ENCODE measurements around the gene PDCD10.

The PDCD10 gene

DNA sequence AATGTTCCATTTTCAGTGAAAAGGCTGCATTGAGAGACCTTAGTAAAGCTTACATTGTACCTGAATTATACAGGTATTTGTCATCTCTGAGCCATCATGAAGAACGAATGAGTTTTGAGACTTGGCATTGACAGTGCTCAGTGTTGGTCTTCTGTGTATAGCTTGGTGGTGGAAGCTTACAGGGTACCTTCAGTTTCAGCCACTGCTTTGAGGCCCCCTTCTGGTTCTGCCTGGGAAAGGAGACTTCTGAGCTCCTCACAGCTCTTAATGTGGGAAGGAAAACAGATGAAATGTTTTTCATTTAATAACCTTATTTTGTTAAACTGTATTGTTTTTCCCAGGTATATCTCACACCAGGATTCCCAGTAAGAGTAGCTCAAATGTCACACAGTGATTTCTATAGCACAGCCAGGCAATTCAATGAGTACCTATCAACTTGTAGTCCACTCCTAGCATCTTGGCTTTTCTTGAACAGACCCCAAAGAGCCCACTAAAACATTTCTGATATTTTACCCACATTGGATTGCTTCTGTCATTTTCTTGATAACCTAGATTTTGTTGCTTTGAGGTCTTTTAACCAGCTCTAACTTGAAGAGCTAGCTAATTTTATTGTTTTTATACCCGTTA, 6.4 kb upstream of the PDCD10 start:
- TF ChIP-seq CTCF (IDR thresholded peaks at IDR 0.05), result no peak

DNA sequence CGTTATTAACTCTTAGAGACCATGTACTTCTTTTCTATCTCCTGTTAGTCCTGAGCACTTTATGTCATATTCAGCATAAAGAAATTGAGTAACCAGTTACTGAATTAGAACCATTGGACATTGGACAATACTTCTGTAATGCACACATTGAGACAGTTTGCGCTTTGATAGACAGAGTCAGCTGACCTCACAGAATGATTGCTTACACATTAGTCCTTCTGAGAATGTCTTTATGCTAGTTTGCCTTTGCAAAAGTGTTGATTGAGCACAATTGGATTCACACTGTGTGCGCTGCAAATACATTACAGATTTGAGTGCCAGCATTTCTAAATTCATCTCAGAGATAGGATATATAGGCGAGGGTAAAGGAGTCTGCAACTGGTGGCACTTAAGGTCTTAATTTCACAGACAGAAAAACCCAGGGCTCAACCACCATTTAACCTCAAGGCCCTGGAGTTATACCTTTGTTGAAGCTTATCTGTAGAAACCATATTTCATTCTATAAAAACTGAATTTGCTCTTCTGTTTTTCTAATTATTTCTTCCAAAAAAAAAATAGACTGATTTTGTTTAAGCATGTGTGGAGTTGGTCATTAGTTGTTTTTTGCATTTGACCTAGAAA, 4.6 kb upstream of the PDCD10 start:
- no peak for TF ChIP-seq CTCF (IDR thresholded peaks at IDR 0.05)

- TF ChIP-seq CTCF (IDR thresholded peaks at IDR 0.05), result no peak
Observed at GRCh38 chr3:167738037-167738436, 3.3 kb upstream of the PDCD10 start.

- TF ChIP-seq CTCF (IDR thresholded peaks at IDR 0.05), result no peak
Observed at GRCh38 chr3:167736997-167737396, 2.3 kb upstream of the PDCD10 start.

GRCh38 chr3:167736264-167736787, 1.6 kb upstream of the PDCD10 start:
- no peak for TF ChIP-seq CTCF (IDR thresholded peaks at IDR 0.05)

DNA sequence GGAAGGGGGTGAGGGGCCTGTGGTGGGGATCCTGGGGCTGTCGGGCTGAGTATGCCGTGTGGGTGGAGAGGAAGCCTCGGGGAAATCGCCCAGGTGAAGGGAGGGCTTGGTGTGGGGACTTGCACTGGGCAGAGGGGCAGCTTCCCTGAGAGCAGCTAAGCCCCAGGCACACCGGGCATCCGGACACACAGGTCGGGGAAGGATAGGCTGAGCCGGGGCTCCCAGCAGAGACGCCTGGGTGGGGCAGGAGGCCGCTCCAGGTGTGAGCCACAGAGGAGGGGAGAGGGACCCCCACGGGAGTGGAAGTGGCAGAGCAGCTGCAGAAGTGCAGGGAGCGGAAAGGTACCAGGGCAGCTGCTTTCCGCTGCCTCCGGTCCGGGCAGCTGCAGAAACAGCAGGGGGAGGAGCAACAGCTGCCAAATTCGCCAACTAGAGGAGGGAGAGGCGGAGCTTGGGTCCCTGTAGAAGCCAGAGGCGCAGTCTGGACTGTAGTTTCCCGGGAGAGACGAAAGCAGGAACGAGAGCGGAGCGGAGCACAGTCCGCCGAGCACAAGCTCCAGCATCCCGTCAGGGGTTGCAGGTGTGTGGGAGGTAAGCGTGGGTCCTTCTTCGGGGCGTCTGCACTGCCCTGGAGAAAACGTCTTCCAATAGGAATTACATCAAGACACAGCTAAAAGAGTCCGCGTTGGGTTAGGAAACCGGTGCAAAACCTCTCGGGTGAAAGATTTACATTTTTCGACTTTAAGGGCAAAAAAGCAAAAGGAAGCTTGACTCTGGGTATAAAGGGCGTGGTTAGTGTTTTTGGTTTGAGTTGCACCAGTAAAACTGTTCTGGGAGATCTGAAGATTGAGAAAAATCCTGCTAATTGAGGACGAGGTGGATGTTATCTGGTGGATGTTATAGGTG, 794 bp upstream of the PDCD10 start, which contains the start of gene SERPINI1:
Gene SERPINI1, plus strand, starts transcription at position 489 of the 906 bp plus-strand sequence. CDS start 53,408 bp downstream, outside the sequence.
- no peak for TF ChIP-seq CTCF (IDR thresholded peaks at IDR 0.05)

- no peak for TF ChIP-seq CTCF (IDR thresholded peaks at IDR 0.05)
Observed at GRCh38 chr3:167733961-167734497, 663 bp downstream of the PDCD10 start.

Measured in LNCAP (cell line).